Measurements from ENCODE around the gene ATRNL1.
"Not testable (repeated sequence)": the region's sequence is repeated elsewhere in the genome, so short reads cannot be mapped to it uniquely, and the experiment has no call there.

The ATRNL1 gene

DNA sequence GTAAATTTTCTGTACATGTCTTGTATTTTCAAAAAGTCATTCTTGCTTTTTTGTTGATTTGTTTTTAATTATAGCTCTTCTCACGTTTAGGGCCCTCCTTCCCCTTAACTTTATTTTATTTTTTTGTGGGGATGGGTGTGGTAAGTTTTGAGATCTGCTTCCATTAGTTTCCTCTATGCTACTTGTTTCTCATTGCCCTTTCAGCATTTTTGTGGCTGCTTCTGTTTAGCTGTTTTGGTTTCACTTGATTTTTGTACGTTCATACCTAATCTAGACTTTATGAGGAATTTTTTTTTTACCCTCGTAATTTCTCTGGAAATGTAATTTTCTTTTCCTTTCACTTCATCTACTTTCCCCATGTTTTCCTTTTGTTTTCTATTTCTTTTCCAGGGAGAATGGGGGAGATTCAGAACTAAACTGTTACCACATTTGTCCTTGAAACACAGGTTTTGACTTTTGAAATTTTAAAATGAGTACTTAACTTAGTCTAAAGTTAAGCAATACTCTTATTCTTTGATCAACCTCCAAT is 80.8 kb downstream of the ATRNL1 start:
- Histone ChIP-seq H3K9me3 (ENCODE audit: control insufficient read depth in 5 of 5, low read length in 5 of 5) (no peaks in the 10 kb centered on the region), H3K27me3 (ENCODE audit: control insufficient read depth in 5 of 5, insufficient read depth in 4 of 5, low read length in 5 of 5) (no peaks in the 10 kb centered on the region), H3K4me1 (ENCODE audit: control insufficient read depth in 5 of 5, insufficient read depth in 5 of 5, low read length in 5 of 5) (no peaks in the 10 kb centered on the region), H3K27ac (ENCODE audit: low read depth, low read length) (no peak overlapping the region), H3K9ac (ENCODE audit: low read length in 5 of 5) (no peak overlapping the region), H3K36me3 (ENCODE audit: control insufficient read depth in 5 of 5, insufficient read depth in 5 of 5, low read length in 5 of 5) (no peaks in the 10 kb centered on the region), H3K4me3 (ENCODE audit: low read depth in 1 of 5, low read length in 5 of 5) (no peak overlapping the region)

- H3K4me1 ChIP-seq (ENCODE audit: control insufficient read depth in 5 of 5, insufficient read depth in 5 of 5, low read length in 5 of 5); H3K27me3 ChIP-seq (ENCODE audit: control insufficient read depth in 5 of 5, insufficient read depth in 4 of 5, low read length in 5 of 5); H3K27ac ChIP-seq (ENCODE audit: low read depth, low read length); H3K4me3 ChIP-seq (ENCODE audit: low read depth in 1 of 5, low read length in 5 of 5); H3K9me3 ChIP-seq (ENCODE audit: control insufficient read depth in 5 of 5, low read length in 5 of 5); H3K36me3 ChIP-seq (ENCODE audit: control insufficient read depth in 5 of 5, insufficient read depth in 5 of 5, low read length in 5 of 5); H3K9ac ChIP-seq (ENCODE audit: low read length in 5 of 5): not testable (repeated sequence)
These were observed 114.1 kb downstream of the ATRNL1 start for GRCh38 chr10:115207276-115207675.

DNA sequence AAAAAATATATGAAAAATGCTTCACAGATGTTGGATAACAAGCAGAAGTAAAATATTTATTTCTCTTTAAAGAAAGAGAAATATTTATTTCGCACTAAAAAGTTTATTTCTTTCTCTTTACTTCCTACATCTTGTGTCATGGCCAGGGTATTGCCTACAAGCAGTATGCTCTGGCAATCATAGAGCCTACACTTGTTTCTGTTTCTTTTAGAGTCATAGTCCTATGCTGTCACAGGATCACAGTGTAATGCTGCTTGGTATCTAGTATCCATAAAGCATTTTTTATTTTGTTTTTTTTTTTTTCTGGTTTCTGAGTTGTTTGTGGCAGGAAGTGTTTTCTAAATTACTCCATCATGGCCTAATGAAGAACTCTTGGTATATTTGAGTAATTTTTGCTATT is 116.0 kb downstream of the ATRNL1 start:
- Histone ChIP-seq H3K36me3 (ENCODE audit: control insufficient read depth in 5 of 5, insufficient read depth in 5 of 5, low read length in 5 of 5) (no peaks in the 10 kb centered on the region), H3K4me3 (ENCODE audit: low read depth in 1 of 5, low read length in 5 of 5) (no peak overlapping the region), H3K27me3 (ENCODE audit: control insufficient read depth in 5 of 5, insufficient read depth in 4 of 5, low read length in 5 of 5) (no peaks in the 10 kb centered on the region), H3K4me1 (ENCODE audit: control insufficient read depth in 5 of 5, insufficient read depth in 5 of 5, low read length in 5 of 5) (no peaks in the 10 kb centered on the region), H3K27ac (ENCODE audit: low read depth, low read length) (no peak overlapping the region), H3K9me3 (ENCODE audit: control insufficient read depth in 5 of 5, low read length in 5 of 5) (no peaks in the 10 kb centered on the region), H3K9ac (ENCODE audit: low read length in 5 of 5) (no peak overlapping the region)

- no peak overlapping the region for H3K27ac ChIP-seq (ENCODE audit: low read depth, low read length)
- no peak overlapping the region for H3K9ac ChIP-seq (ENCODE audit: low read length in 5 of 5)
- H3K4me3 ChIP-seq (ENCODE audit: low read depth in 1 of 5, low read length in 5 of 5) = no peak overlapping the region
- H3K36me3 ChIP-seq (ENCODE audit: control insufficient read depth in 5 of 5, insufficient read depth in 5 of 5, low read length in 5 of 5) = no peaks in the 10 kb centered on the region
- H3K4me1 ChIP-seq (ENCODE audit: control insufficient read depth in 5 of 5, insufficient read depth in 5 of 5, low read length in 5 of 5) = no peaks in the 10 kb centered on the region
- no peaks in the 10 kb centered on the region for H3K27me3 ChIP-seq (ENCODE audit: control insufficient read depth in 5 of 5, insufficient read depth in 4 of 5, low read length in 5 of 5)
- no peaks in the 10 kb centered on the region for H3K9me3 ChIP-seq (ENCODE audit: control insufficient read depth in 5 of 5, low read length in 5 of 5)
These were observed 121.7 kb downstream of the ATRNL1 start for GRCh38 chr10:115214829-115215228.

GRCh38 chr10:115219203-115219602 is 126.0 kb downstream of the ATRNL1 start:
- H3K4me3 ChIP-seq (ENCODE audit: low read depth in 1 of 5, low read length in 5 of 5) = no peak overlapping the region
- no peaks in the 10 kb centered on the region for H3K27me3 ChIP-seq (ENCODE audit: control insufficient read depth in 5 of 5, insufficient read depth in 4 of 5, low read length in 5 of 5)
- no peak overlapping the region for H3K9ac ChIP-seq (ENCODE audit: low read length in 5 of 5)
- H3K4me1 ChIP-seq (ENCODE audit: control insufficient read depth in 5 of 5, insufficient read depth in 5 of 5, low read length in 5 of 5) = no peaks in the 10 kb centered on the region
- peaks cover 0 to 11% (median 2%) of the 10 kb centered on the region in 5 donors for H3K9me3 ChIP-seq (ENCODE audit: control insufficient read depth in 5 of 5, low read length in 5 of 5)
- no peak overlapping the region for H3K27ac ChIP-seq (ENCODE audit: low read depth, low read length)
- no peaks in the 10 kb centered on the region for H3K36me3 ChIP-seq (ENCODE audit: control insufficient read depth in 5 of 5, insufficient read depth in 5 of 5, low read length in 5 of 5)

GRCh38 chr10:115222039-115222438 is 128.9 kb downstream of the ATRNL1 start:
- Histone ChIP-seq H3K9me3 (ENCODE audit: control insufficient read depth in 5 of 5, low read length in 5 of 5) (peaks cover 0 to 11% (median 3%) of the 10 kb centered on the region in 5 donors), H3K9ac (ENCODE audit: low read length in 5 of 5) (no peak overlapping the region), H3K4me1 (ENCODE audit: control insufficient read depth in 5 of 5, insufficient read depth in 5 of 5, low read length in 5 of 5) (no peaks in the 10 kb centered on the region), H3K4me3 (ENCODE audit: low read depth in 1 of 5, low read length in 5 of 5) (no peak overlapping the region), H3K36me3 (ENCODE audit: control insufficient read depth in 5 of 5, insufficient read depth in 5 of 5, low read length in 5 of 5) (no peaks in the 10 kb centered on the region), H3K27ac (ENCODE audit: low read depth, low read length) (no peak overlapping the region), H3K27me3 (ENCODE audit: control insufficient read depth in 5 of 5, insufficient read depth in 4 of 5, low read length in 5 of 5) (no peaks in the 10 kb centered on the region)

DNA sequence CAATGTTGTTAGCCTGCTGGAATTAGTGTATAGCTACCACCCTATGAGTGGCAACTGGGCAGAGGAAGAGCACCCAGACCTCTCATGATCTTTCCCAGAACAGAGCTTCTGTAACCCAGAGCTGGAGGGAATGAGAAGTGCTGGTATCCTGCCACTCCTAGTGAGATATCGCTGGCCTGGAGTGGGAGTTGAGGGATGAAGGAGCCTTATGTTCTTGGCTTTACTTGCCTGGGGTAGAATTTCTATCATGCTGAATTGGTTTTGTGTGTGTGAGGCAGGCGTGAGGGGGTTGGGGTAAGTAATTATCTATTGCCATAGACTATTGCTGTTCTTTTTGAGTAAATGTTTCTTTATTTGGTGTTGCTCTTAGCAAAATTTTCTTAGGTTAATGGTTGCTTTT is 146.6 kb downstream of the ATRNL1 start:
- H3K9me3 ChIP-seq (ENCODE audit: control insufficient read depth in 5 of 5, low read length in 5 of 5) = peaks cover 0 to 2% (median 0%) of the 10 kb centered on the region in 5 donors
- no peaks in the 10 kb centered on the region for H3K36me3 ChIP-seq (ENCODE audit: control insufficient read depth in 5 of 5, insufficient read depth in 5 of 5, low read length in 5 of 5)
- H3K9ac ChIP-seq (ENCODE audit: low read length in 5 of 5) = no peak overlapping the region

GRCh38 chr10:115250784-115251183 is 157.6 kb downstream of the ATRNL1 start:
- H3K4me3 ChIP-seq (ENCODE audit: low read depth in 1 of 5, low read length in 5 of 5) = no peak overlapping the region
- no peak overlapping the region for H3K27ac ChIP-seq (ENCODE audit: low read depth, low read length)
- no peaks in the 10 kb centered on the region for H3K36me3 ChIP-seq (ENCODE audit: control insufficient read depth in 5 of 5, insufficient read depth in 5 of 5, low read length in 5 of 5)
- no peak overlapping the region for H3K9ac ChIP-seq (ENCODE audit: low read length in 5 of 5)
- no peaks in the 10 kb centered on the region for H3K4me1 ChIP-seq (ENCODE audit: control insufficient read depth in 5 of 5, insufficient read depth in 5 of 5, low read length in 5 of 5)
- no peaks in the 10 kb centered on the region for H3K27me3 ChIP-seq (ENCODE audit: control insufficient read depth in 5 of 5, insufficient read depth in 4 of 5, low read length in 5 of 5)
- no peaks in the 10 kb centered on the region for H3K9me3 ChIP-seq (ENCODE audit: control insufficient read depth in 5 of 5, low read length in 5 of 5)

More for the DNA sequence above, 146.6 kb downstream of the ATRNL1 start:
- H3K27me3 ChIP-seq (ENCODE audit: control insufficient read depth in 5 of 5, insufficient read depth in 4 of 5, low read length in 5 of 5) = no peaks in the 10 kb centered on the region
- no peak overlapping the region for H3K4me3 ChIP-seq (ENCODE audit: low read depth in 1 of 5, low read length in 5 of 5)
- H3K4me1 ChIP-seq (ENCODE audit: control insufficient read depth in 5 of 5, insufficient read depth in 5 of 5, low read length in 5 of 5) = no peaks in the 10 kb centered on the region
- no peak overlapping the region for H3K27ac ChIP-seq (ENCODE audit: low read depth, low read length)

DNA sequence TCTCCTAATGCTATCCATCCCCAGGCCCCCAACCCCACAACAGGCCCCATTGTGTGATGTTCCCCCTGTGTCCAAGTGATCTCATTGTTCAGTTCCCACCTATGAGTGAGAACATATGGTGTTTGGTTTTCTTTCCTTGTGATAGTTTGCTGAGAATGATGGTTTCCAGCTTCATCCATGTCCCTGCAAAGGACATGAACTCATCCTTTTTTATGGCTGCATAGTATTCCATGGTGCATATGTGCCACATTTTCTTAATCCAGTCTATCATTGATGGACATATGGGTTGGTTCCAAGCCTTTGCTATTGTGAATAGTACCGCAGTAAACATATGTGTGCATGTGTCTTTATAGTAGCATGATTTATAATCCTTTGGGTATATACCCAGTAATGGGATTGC is 160.6 kb downstream of the ATRNL1 start:
- H3K9ac ChIP-seq (ENCODE audit: low read length in 5 of 5); H3K36me3 ChIP-seq (ENCODE audit: control insufficient read depth in 5 of 5, insufficient read depth in 5 of 5, low read length in 5 of 5); H3K27me3 ChIP-seq (ENCODE audit: control insufficient read depth in 5 of 5, insufficient read depth in 4 of 5, low read length in 5 of 5); H3K27ac ChIP-seq (ENCODE audit: low read depth, low read length); H3K4me1 ChIP-seq (ENCODE audit: control insufficient read depth in 5 of 5, insufficient read depth in 5 of 5, low read length in 5 of 5); H3K4me3 ChIP-seq (ENCODE audit: low read depth in 1 of 5, low read length in 5 of 5); H3K9me3 ChIP-seq (ENCODE audit: control insufficient read depth in 5 of 5, low read length in 5 of 5): not testable (repeated sequence)

- Histone ChIP-seq H3K27me3 (ENCODE audit: control insufficient read depth in 5 of 5, insufficient read depth in 4 of 5, low read length in 5 of 5) (no peaks in the 10 kb centered on the region), H3K9ac (ENCODE audit: low read length in 5 of 5) (no peak overlapping the region), H3K4me3 (ENCODE audit: low read depth in 1 of 5, low read length in 5 of 5) (no peak overlapping the region), H3K4me1 (ENCODE audit: control insufficient read depth in 5 of 5, insufficient read depth in 5 of 5, low read length in 5 of 5) (no peaks in the 10 kb centered on the region), H3K9me3 (ENCODE audit: control insufficient read depth in 5 of 5, low read length in 5 of 5) (no peaks in the 10 kb centered on the region), H3K36me3 (ENCODE audit: control insufficient read depth in 5 of 5, insufficient read depth in 5 of 5, low read length in 5 of 5) (no peaks in the 10 kb centered on the region), H3K27ac (ENCODE audit: low read depth, low read length) (no peak overlapping the region)
These were observed 179.3 kb downstream of the ATRNL1 start for GRCh38 chr10:115272482-115272881.

DNA sequence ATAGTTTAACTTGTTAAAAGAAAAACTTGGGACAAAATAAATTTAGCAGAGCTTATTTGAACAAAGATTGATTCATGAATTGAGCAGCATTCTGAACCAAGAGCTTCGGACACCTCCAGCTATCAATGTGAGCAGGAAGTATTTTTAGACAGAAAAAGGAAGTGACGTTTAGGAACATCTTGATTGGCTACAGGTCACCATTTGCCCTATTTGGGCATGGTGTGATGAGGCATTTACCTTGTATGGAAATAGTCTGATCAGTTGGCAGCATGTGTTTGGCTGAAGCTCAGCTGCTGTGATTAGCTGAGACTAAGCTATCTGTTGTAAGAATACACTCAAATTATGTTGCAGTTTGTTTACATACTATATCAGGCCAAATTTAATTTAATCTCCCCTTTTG is 185.1 kb downstream of the ATRNL1 start:
- H3K27ac ChIP-seq (ENCODE audit: low read depth, low read length) = no peak overlapping the region
- H3K4me1 ChIP-seq (ENCODE audit: control insufficient read depth in 5 of 5, insufficient read depth in 5 of 5, low read length in 5 of 5) = no peaks in the 10 kb centered on the region
- H3K36me3 ChIP-seq (ENCODE audit: control insufficient read depth in 5 of 5, insufficient read depth in 5 of 5, low read length in 5 of 5) = no peaks in the 10 kb centered on the region
- H3K9me3 ChIP-seq (ENCODE audit: control insufficient read depth in 5 of 5, low read length in 5 of 5) = no peaks in the 10 kb centered on the region
- H3K9ac ChIP-seq (ENCODE audit: low read length in 5 of 5) = no peak overlapping the region
- H3K4me3 ChIP-seq (ENCODE audit: low read depth in 1 of 5, low read length in 5 of 5) = no peak overlapping the region
- no peaks in the 10 kb centered on the region for H3K27me3 ChIP-seq (ENCODE audit: control insufficient read depth in 5 of 5, insufficient read depth in 4 of 5, low read length in 5 of 5)

Data from subcutaneous abdominal adipose tissue (tissue), 5 donors.